GM19099 (cell line): ENCODE measurements around the gene NR2C2.

ENCODE experiments used
- POLR2A ChIP-seq: IDR thresholded peaks from 3 replicates; pipeline ENCODE4 v1.6.1; 2011; ENCODE audit warnings: low read depth; ENCODE audit not compliant: insufficient read length; ENCODE audit errors: extremely low read depth

Gene NR2C2

GRCh38 chr3:15052335-15053242, 105.2 kb downstream of the NR2C2 start:
- no peak for TF ChIP-seq POLR2A

- TF ChIP-seq POLR2A, result no peak
Observed at GRCh38 chr3:15053541-15053940, 106.2 kb downstream of the NR2C2 start.

GRCh38 chr3:15055019-15055557, 107.7 kb downstream of the NR2C2 start:
- no peak for TF ChIP-seq POLR2A

- TF ChIP-seq POLR2A, result no peak
Observed at GRCh38 chr3:15056676-15057404, 109.5 kb downstream of the NR2C2 start.

- no peak for TF ChIP-seq POLR2A
Observed at GRCh38 chr3:15060029-15060428, 112.6 kb downstream of the NR2C2 start.

- TF ChIP-seq POLR2A, result no peak
Observed at GRCh38 chr3:15063238-15063637, 115.9 kb downstream of the NR2C2 start.

- no peak for TF ChIP-seq POLR2A
Observed at GRCh38 chr3:15063656-15064286, 116.4 kb downstream of the NR2C2 start.

GRCh38 chr3:15064299-15064834, 117.0 kb downstream of the NR2C2 start:
- no peak for TF ChIP-seq POLR2A

- peak; percentile 99 for TF ChIP-seq POLR2A
Observed at GRCh38 chr3:15064835-15065549, 117.6 kb downstream of the NR2C2 start, which contains the start of gene MRPS25. Gene MRPS25 (minus strand): TSS chr3:15065315. CDS start chr3:15065194, 121 bp downstream.

- TF ChIP-seq POLR2A, result no peak
Observed at GRCh38 chr3:15065550-15066007, 118.2 kb downstream of the NR2C2 start.

GRCh38 chr3:15066467-15066866, 119.1 kb downstream of the NR2C2 start:
- TF ChIP-seq POLR2A, result no peak

GRCh38 chr3:15069441-15069840, 122.1 kb downstream of the NR2C2 start:
- no peak for TF ChIP-seq POLR2A

GRCh38 chr3:15071699-15072098, 124.3 kb downstream of the NR2C2 start:
- no peak for TF ChIP-seq POLR2A

- TF ChIP-seq POLR2A, result no peak
Observed at GRCh38 chr3:15074500-15074899, 127.1 kb downstream of the NR2C2 start.
